Gastrocnemius medialis (tissue), 4 donors: ENCODE results near the gene VAT1L. TPM values are rescaled to one million over a fixed set of nuclear protein-coding genes. Genes with fewer than 3 reads are reported as not detected.

Experiments
- ATAC-seq, 2 donors: fragments of 150-250 bp; one replicate each; pipeline ENCODE4 v1.9.1; 2016
- DNase-seq, 2 donors: peaks; one replicate each; pipeline ENCODE4 v3.0.0-alpha.2; 2019
- H3K27ac ChIP-seq, 4 donors: fragments of 200-600 bp; sonication (generic); 1 replicate in 1 of 4; 2 replicates in 3 of 4; pipeline ENCODE4 v1.5.1; 2016 to 2018; ENCODE audit warnings: mild to moderate bottlenecking in 2 of 4, moderate library complexity in 1 of 4
- H3K27me3 ChIP-seq, 3 donors: fragments of 200-600 bp; sonication (generic) in 2 of 3; 1 replicate in 1 of 3; 2 replicates in 2 of 3; pipeline versions ENCODE4 v1.5.1 to v1.6.0; 2016 to 2019; ENCODE audit warnings: mild to moderate bottlenecking in 1 of 3, moderate library complexity in 1 of 3
- H3K36me3 ChIP-seq, 2 donors: fragments of 200-600 bp; sonication (generic) in 1 of 2; one replicate each; pipeline ENCODE4 v1.5.1; 2017 to 2018
- H3K4me1 ChIP-seq, 2 donors: fragments of 200-600 bp; sonication (generic) in 1 of 2; one replicate each; pipeline ENCODE4 v1.5.1; 2016 to 2017; ENCODE audit warnings: mild to moderate bottlenecking in 2 of 2
- H3K4me3 ChIP-seq, 4 donors: fragments of 200-600 bp; sonication (generic) in 3 of 4; 1 replicate in 1 of 4; 2 replicates in 3 of 4; pipeline ENCODE4 v1.5.1; 2016 to 2019; ENCODE audit warnings: mild to moderate bottlenecking in 2 of 4
- H3K9me3 ChIP-seq, 3 donors: fragments of 200-600 bp; sonication (generic) in 2 of 3; 1 replicate in 1 of 3; 2 replicates in 2 of 3; pipeline ENCODE4 v1.5.1; 2016 to 2019
- CTCF ChIP-seq, 5 experiments: fragments of 450-650 bp in 3 of 5; fragments of 200-600 bp in 2 of 5; sonication (generic) in 2 of 5; IDR thresholded peaks in 4 of 5; conservative IDR thresholded peaks in 1 of 5; 1 replicate in 4 of 5; 2 replicates in 1 of 5; pipeline ENCODE4 v1.5.1; 2016 to 2019; ENCODE audit warnings: antibody characterized with exemption in 5 of 5, mild to moderate bottlenecking in 3 of 5, moderate library complexity in 3 of 5
- POLR2A ChIP-seq, 2 donors: fragments of 450-650 bp; IDR thresholded peaks; one replicate each; pipeline ENCODE4 v1.6.1; 2017; ENCODE audit warnings: antibody characterized with exemption in 2 of 2, mild to moderate bottlenecking in 2 of 2, moderate library complexity in 2 of 2
- in situ Hi-C, 4 donors: fragments of 200-750 bp; cut with MboI; loops; one replicate each; pipeline versions ENCODE4 v1.15.0 to v1.8.0; 2017; ENCODE audit warnings: low sequenced_read_pairs in 4 of 4
- intact Hi-C: fragments of 100-400 bp; cut with DNase I; formaldehyde crosslinking; loops from one replicate; pipeline ENCODE4 v1.15.1; 2023; ENCODE audit warnings: low total_unique reads
- total RNA-seq, 4 donors: library from RNA; depleted of rRNA; stranded (reverse); fragments of >200 nt; gene quantifications; one replicate each; pipeline versions ENCODE4 v1.1.0 to v1.2.3, GENCODE V29; 2016

VAT1L gene
- total RNA-seq, 4 donors from 2014 or later, result 0.04 TPM; not detected in 3

DNA sequence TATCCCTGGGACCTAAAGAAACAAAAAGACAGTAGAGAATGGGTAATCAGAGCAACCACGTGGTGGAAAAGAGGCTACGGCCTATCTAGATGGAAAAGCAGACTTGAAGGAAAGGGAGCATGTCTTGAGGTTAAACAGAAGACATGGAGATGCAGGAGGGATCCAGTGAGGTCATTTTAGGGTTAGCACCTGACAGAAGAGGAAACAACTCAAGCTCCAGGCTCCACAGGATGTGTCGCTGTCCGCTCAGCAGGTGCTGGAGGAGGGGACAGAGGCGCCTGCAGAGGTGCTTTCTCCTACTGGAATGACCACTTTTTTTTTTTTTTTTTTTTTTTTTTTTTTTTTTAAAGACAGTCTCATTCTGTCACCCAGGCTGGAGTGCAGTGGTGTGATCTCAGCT lies 186.5 kb downstream of the VAT1L start:
- no peaks in the 10 kb centered on the region for H3K27me3 ChIP-seq
- H3K36me3 ChIP-seq, result no peaks in the 10 kb centered on the region
- DNase-seq (no peak), ATAC-seq (no peak)
- TF ChIP-seq POLR2A (IDR thresholded peaks at IDR 0.05), result no peak
- TF ChIP-seq CTCF (IDR thresholded peaks at IDR 0.05 in 4 of 5, conservative IDR thresholded peaks at IDR 0.05 in 1 of 5), result no peak
- no peak overlapping the region for H3K27ac ChIP-seq
- H3K9me3 ChIP-seq, result no peaks in the 10 kb centered on the region
- H3K4me3 ChIP-seq, result no peak overlapping the region
- H3K4me1 ChIP-seq, result no peaks in the 10 kb centered on the region
- intact Hi-C loops, result no loop called here
- in situ Hi-C loops, result loop anchor here (5.0 to 25.0 kb wide), 3 partner anchors 298 to 738 kb away; no protein-coding TSS in a partner anchor

GRCh38 chr16:77975942-77976341 lies 187.6 kb downstream of the VAT1L start:
- Histone ChIP-seq H3K4me1 (no peaks in the 10 kb centered on the region), H3K27ac (no peak overlapping the region), H3K9me3 (no peaks in the 10 kb centered on the region), H3K36me3 (no peaks in the 10 kb centered on the region), H3K27me3 (no peaks in the 10 kb centered on the region), H3K4me3 (no peak overlapping the region)
- DNase-seq, result no peak
- TF ChIP-seq CTCF (IDR thresholded peaks at IDR 0.05 in 4 of 5, conservative IDR thresholded peaks at IDR 0.05 in 1 of 5) (no peak), POLR2A (IDR thresholded peaks at IDR 0.05) (no peak)
- intact Hi-C loops (no loop called here), in situ Hi-C loops (loop anchor here in 1 of 4 donors (10.0 kb wide), 1 partner anchor 301 kb away; no protein-coding TSS in a partner anchor)
- ATAC-seq, result no peak

GRCh38 chr16:77977339-77977738 lies 189.0 kb downstream of the VAT1L start:
- no peak overlapping the region for H3K4me3 ChIP-seq
- no peaks in the 10 kb centered on the region for H3K36me3 ChIP-seq
- in situ Hi-C loops (loop anchor here in 1 of 4 donors (10.0 kb wide), 1 partner anchor 303 kb away; no protein-coding TSS in a partner anchor), intact Hi-C loops (no loop called here)
- H3K9me3 ChIP-seq, result no peaks in the 10 kb centered on the region
- no peaks in the 10 kb centered on the region for H3K4me1 ChIP-seq
- no peaks in the 10 kb centered on the region for H3K27me3 ChIP-seq
- H3K27ac ChIP-seq, result no peak overlapping the region
- ATAC-seq (no peak), DNase-seq (no peak)
- no peak for TF ChIP-seq POLR2A (IDR thresholded peaks at IDR 0.05)
- no peak for TF ChIP-seq CTCF (IDR thresholded peaks at IDR 0.05 in 4 of 5, conservative IDR thresholded peaks at IDR 0.05 in 1 of 5)

DNA sequence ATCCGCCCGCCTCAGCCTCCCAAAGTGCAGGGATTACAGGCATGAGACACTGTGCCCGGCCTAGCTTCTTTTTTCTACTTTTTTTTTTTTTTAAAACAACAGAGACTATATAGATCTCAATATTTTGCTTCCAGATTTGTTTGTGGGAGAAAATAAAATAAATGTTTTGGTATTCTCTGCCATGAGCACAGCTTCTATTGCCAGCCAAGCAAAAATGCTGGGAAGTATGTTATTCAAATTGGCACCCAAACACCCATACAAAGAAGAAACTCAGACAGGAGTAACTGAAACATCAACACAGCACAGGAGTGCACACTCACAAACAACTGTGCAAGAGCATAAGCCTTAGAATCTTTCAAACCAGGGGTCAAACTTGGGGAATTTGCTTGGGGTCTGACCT lies 196.7 kb downstream of the VAT1L start:
- ATAC-seq, result no peak
- Histone ChIP-seq H3K4me3 (no peak overlapping the region), H3K27me3 (no peaks in the 10 kb centered on the region), H3K36me3 (no peaks in the 10 kb centered on the region), H3K27ac (no peak overlapping the region), H3K4me1 (no peaks in the 10 kb centered on the region), H3K9me3 (no peaks in the 10 kb centered on the region)
- TF ChIP-seq POLR2A (IDR thresholded peaks at IDR 0.05) (no peak), CTCF (IDR thresholded peaks at IDR 0.05 in 4 of 5, conservative IDR thresholded peaks at IDR 0.05 in 1 of 5) (no peak)
- intact Hi-C loops (no loop called here), in situ Hi-C loops (no loop called here)
- no peak for DNase-seq
